GM12891 (cell line): ENCODE data around the gene CFAP97.

ENCODE experiments used
- POLR2A ChIP-seq: IDR thresholded peaks from 2 replicates; pipeline ENCODE4 v1.6.1; 2011; ENCODE audit warnings: low read depth, low read length, control low read depth
- POLR2AphosphoS5 ChIP-seq: IDR thresholded peaks from 2 replicates; pipeline ENCODE4 v1.6.1; 2011; ENCODE audit warnings: low read depth, low read length, control low read depth
- SPI1 ChIP-seq: IDR thresholded peaks from 2 replicates; pipeline ENCODE4 v1.6.1; 2011; ENCODE audit warnings: low read depth, low read length, control low read depth
- TAF1 ChIP-seq: IDR thresholded peaks from 2 replicates; pipeline ENCODE4 v1.6.1; 2011; ENCODE audit warnings: low read depth, low read length, control low read depth

DNA sequence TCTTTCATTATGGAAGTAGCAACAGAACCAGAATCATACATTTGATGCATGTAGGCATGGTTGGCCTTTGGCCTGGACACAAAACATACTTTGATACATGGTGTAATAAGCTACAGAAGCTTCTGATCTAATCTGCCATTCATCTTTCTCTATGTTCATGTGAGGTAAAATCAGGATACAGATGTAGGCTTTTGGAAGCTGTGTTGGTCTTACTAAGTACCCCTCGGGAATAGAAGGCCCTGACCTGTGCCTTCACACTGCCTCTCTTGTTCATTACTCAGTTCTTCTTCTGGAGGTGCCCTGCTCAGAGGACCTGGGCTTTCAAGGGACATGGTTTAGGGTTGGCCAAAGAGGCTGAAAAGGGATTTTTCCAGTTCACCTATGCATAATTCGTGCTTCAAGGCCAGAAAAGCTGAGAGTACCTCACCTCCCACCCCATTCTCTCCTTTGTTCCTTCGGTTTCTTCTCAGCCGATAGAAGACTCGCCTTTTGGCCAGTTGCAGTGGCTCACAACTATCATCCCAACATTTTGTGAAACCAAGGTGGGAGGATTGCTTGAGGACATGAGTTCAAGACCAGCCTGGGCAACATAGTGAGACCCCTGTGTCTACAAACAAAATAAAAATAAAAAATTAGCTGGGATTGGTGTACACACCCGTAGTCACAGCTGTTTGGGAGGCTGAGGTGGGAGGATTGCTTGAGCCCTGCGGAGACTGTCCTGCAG, 31.5 kb upstream of the CFAP97 start:
- TF ChIP-seq POLR2AphosphoS5 (no peak), POLR2A (no peak), TAF1 (no peak), SPI1 (no peak)
